NT2/D1 (cell line): Measurements from ENCODE around the gene CKAP2L.

Experiments
- SUZ12 ChIP-seq: IDR thresholded peaks from 2 replicates; pipeline ENCODE4 v1.6.1; 2011; ENCODE audit not compliant: insufficient read length, insufficient read depth; ENCODE audit errors: extremely low read depth
- YY1 ChIP-seq: IDR thresholded peaks from 2 replicates; pipeline ENCODE4 v1.6.1; 2011; ENCODE audit not compliant: insufficient read length, insufficient read depth
- ZNF274 ChIP-seq: IDR thresholded peaks from 2 replicates; pipeline ENCODE4 v1.6.1; 2011; ENCODE audit warnings: mild to moderate bottlenecking, low read depth, low read length

GRCh38 chr2:112777036-112777435 lies 12.6 kb upstream of the CKAP2L start:
- TF ChIP-seq YY1 (no peak), ZNF274 (no peak), SUZ12 (no peak)
